GM12874 (cell line): ENCODE results near the gene APOA1.

ENCODE experiments used
- TF ChIP-seq, protein P1 (sequence below): IDR thresholded peaks from 2 replicates; pipeline ENCODE4 v1.5.1; 2011; ENCODE audit warnings: low read depth, mild to moderate bottlenecking, control low read depth, low read length, moderate library complexity; ENCODE audit not compliant: insufficient read depth

Gene APOA1

DNA sequence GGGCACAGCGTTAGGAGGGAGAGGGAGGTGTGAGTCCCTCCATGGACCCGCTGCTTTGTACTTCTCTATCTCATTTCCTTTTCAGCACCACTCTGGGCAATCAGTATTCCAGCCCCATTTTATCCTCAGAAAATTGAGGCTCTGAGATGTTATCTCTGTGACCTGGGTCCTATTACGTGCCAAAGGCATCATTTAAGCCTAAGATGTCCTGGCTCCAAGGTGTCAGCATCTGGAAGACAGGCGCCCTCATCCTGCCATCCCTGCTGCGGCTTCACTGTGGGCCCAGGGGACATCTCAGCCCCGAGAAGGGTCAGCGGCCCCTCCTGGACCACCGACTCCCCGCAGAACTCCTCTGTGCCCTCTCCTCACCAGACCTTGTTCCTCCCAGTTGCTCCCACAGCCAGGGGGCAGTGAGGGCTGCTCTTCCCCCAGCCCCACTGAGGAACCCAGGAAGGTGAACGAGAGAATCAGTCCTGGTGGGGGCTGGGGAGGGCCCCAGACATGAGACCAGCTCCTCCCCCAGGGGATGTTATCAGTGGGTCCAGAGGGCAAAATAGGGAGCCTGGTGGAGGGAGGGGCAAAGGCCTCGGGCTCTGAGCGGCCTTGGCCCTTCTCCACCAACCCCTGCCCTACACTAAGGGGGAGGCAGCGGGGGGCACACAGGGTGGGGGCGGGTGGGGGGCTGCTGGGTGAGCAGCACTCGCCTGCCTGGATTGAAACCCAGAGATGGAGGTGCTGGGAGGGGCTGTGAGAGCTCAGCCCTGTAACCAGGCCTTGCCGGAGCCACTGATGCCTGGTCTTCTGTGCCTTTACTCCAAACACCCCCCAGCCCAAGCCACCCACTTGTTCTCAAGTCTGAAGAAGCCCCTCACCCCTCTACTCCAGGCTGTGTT is 8.5 kb downstream of the APOA1 start:
- TF ChIP-seq, protein P1, sequence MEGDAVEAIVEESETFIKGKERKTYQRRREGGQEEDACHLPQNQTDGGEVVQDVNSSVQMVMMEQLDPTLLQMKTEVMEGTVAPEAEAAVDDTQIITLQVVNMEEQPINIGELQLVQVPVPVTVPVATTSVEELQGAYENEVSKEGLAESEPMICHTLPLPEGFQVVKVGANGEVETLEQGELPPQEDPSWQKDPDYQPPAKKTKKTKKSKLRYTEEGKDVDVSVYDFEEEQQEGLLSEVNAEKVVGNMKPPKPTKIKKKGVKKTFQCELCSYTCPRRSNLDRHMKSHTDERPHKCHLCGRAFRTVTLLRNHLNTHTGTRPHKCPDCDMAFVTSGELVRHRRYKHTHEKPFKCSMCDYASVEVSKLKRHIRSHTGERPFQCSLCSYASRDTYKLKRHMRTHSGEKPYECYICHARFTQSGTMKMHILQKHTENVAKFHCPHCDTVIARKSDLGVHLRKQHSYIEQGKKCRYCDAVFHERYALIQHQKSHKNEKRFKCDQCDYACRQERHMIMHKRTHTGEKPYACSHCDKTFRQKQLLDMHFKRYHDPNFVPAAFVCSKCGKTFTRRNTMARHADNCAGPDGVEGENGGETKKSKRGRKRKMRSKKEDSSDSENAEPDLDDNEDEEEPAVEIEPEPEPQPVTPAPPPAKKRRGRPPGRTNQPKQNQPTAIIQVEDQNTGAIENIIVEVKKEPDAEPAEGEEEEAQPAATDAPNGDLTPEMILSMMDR, result no peak

- TF ChIP-seq, protein P1, result no peak
Measured at GRCh38 chr11:116827461-116827860, 10.0 kb downstream of the APOA1 start.

- TF ChIP-seq, protein P1, result no peak
Measured at GRCh38 chr11:116826751-116827431, 10.5 kb downstream of the APOA1 start.

- TF ChIP-seq, protein P1, result no peak
Measured at GRCh38 chr11:116825854-116826750, 11.3 kb downstream of the APOA1 start.

GRCh38 chr11:116825434-116825833 is 12.0 kb downstream of the APOA1 start:
- TF ChIP-seq, protein P1, result no peak

GRCh38 chr11:116823031-116823843 is 14.2 kb downstream of the APOA1 start, which contains the start of gene APOA4:
Gene APOA4 (minus strand): TSS chr11:116823304. CDS start chr11:116823191, 113 bp downstream.
- TF ChIP-seq, protein P1, result no peak
